Breast epithelium (tissue), 3 donors: ENCODE data around the gene BCAS3.

Experiments
- POLR2A ChIP-seq: fragments of 450-650 bp; IDR thresholded peaks from one replicate; pipeline ENCODE4 v1.6.1; 2016; ENCODE audit warnings: antibody characterized with exemption, mild to moderate bottlenecking, moderate library complexity
- POLR2AphosphoS5 ChIP-seq, 3 donors: sonication (generic); formaldehyde crosslinking; IDR thresholded peaks; one replicate each; pipeline ENCODE4 v1.6.1; 2017; ENCODE audit warnings: antibody characterized with exemption in 3 of 3

- TF ChIP-seq POLR2A (no peak), POLR2AphosphoS5 (IDR thresholded peaks at IDR 0.05) (no peak)
These were observed 751.6 kb downstream of the BCAS3 start for GRCh38 chr17:61429274-61429673.
